NCI-H146 treated with DMSO at 0.1 percent for 48 hours (cell line): Measurements from ENCODE around the gene LZTS3.
"Not testable (repeated sequence)": the region's sequence is repeated elsewhere in the genome, so short reads cannot be mapped to it uniquely, and the experiment has no call there.

Experiments
- DNase-seq: peaks from one replicate; lab custom pipeline; 2025; ENCODE audit not compliant: unreplicated experiment; lab: John Stamatoyannopoulos, UW

LZTS3 gene

DNA sequence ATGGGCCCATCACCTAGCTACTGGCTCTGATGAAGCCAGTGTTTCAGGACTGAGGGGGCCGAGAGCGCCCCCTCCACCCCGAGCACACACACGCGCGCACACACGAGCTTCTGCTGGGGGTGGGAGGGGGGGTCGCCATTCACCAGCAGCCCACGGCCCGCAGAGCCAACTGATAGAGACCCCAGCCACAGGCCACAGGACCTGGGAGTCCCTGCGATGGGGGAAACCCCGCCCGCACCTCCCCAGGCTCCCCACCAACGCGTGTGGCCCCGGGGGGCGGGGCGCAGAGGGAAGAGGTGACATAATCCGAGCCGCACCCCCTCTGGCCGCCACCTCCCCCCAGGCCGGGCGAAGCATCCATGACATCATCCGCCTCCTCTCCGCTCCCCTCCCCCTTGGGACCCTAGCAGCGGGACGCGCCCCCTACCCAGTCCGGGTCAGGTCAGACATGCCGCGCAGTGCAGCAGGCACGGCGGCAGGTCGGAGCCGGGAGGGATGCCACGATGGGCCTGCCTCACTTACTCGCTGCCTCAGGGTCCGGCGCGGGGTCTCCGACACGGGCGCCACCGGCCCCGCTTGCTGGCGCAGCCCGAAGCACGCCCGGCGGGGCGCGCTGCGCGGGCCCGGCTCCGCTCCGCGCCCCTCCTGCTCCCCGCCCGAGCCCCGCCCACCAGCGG lies at the start of gene LZTS3:
Gene LZTS3, minus strand, starts transcription at position 617 of the 677 bp plus-strand sequence. CDS start 6,386 bp downstream, outside the sequence.
- DNase-seq = peak; percentile 67

DNA sequence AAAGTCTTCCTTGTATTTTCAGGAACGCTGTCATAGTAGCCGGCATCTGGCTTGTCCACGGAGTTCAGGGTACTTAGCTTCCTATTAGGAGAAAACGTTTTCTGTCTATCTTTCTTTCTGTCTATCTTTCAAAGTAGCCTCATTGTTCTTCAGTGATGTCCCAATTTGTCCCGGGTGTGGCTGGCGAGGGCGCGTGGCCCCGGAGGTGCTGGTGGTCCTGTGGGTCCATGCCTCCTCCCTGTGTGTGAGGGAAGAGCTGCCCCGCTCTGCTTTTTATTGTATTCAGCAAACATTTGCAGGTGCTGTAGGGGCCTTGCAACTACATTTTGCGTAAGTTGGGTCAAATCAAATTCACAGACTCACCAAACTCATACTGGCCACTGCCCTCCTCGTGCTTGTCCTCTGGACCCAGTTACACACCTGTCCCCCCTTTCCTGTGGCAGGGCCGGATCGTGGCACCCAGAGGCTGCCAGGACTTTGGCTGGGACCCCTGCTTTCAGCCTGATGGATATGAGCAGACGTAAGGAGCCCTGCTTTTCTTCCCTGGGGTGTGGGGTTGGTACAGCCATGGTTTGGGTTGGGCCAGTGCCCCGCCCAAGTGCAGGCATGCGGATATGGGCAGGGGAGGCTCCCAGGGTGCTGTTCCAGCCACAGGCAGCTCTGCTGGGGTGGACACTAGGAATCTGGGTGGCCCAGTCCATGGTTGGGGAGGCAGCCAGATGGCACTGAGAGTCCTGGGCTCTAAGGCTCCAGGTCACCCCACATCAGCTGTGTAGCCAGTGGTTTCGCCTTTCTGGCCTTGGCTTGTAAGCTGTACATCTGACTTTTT lies 48.3 kb upstream of the LZTS3 start:
- DNase-seq = no peak

DNA sequence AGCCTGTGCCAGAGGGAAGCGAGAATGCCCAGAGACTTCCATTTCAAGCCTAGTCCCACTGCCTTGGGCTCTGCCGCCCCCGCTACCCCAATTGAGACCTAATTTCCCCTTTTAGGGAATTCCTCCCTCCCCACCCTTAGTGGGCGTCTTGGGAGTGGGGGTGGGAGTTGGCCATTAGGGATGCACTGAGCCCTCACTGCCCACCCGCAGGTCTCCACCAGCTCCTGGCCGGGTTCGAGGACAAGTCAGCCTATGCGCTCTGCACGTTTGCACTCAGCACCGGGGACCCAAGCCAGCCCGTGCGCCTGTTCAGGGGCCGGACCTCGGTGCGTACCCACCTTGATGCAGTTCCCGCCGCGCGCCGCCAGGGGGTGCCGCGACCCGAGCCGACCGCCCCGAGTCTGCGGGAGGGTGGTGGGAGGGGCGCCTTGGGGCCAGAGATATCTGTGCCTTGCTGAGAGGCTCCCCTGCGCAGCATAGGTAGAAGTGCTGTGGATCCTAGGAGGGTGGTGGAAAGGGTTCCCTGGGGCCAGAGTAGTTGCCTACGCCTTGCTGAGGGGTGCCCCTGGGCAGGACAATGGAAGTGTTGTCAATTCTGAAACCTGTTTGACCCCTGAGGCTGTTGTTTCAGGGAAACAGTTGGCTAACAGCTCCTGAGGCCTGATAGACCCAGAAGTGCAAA lies 45.1 kb upstream of the LZTS3 start:
- no peak for DNase-seq

DNA sequence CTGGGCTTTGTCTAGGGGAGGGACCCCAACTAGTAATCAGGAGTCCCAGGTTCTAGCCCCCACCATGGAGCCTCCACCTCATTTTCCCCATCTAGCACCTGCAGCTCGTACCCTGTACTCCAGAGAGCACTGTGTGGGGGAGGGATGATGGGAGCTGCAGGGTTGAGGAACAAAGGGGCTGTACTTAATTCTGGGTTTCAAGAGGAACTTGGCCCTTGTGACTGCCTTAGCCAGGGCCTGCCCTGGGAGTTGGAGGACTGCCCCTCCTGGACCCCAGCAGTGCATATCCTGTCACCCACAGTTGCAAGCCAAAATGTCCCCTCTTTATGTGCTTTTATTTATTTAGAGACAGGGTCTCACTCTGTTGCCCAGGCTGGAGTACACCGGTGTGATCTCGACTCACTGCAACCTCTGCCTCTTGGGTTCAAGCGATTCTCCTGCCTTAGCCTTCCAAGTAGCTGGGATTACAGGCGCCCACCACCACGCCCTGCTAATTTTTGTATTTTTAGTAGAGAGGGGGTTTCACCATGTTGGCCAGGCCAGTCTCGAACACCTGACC lies 42.1 kb upstream of the LZTS3 start:
- not testable (repeated sequence) for DNase-seq

DNA sequence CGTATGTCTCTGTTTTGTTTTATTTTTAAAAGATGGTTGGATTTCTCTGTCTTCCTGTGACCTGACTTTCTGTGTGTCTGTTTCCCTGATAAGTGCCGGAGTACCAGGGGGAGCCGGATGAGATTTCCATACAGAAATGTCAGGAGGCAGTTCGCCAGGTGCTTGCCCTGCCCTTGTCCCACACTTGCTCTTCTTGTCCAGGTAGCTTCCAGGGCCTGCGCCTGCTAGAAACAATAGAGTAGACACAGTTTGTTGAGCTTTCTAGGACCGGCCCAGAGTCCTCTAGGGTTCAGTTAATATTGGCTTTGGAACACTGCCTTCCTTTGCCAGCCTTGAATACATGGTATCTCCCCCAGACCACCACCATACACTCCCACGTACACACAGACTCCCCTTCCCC lies 39.9 kb upstream of the LZTS3 start:
- no peak for DNase-seq

DNA sequence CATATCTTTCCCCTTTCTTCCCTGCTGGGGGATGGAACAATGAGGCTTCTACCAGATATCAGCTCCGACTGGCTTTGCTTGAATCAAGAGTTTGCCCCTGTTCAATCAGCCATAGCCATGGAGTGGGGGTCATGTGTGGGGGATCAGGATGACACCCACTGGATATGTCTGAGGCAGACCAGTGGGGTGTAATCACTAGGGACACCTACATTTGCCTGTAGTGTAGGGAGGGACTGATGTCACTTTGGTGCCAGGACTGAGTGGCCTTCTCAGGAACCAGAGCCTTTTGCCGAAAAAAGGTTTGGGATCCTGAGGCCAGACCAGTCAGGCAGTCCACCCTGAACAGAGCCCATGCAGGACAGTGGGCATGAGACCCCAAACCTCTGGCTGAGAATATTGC lies 37.0 kb upstream of the LZTS3 start:
- no peak for DNase-seq

DNA sequence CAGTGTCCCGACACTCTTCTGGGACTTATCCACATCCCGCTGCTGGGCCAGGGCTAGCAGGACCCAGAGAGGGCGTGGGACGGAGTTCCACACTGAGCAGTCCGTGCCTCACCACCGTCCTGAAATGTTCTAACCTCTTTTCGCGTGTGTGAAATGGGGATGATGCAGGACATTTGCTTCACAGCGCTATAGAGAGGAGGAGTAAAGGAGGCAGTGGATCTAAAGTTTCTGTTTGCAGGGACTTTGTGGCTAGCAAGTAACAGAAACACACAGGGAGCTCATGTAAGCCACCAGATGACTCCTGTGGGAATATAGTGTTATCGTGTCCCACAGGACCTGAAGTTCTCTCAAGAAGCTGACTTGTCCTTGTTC lies 36.6 kb upstream of the LZTS3 start:
- DNase-seq = no peak

DNA sequence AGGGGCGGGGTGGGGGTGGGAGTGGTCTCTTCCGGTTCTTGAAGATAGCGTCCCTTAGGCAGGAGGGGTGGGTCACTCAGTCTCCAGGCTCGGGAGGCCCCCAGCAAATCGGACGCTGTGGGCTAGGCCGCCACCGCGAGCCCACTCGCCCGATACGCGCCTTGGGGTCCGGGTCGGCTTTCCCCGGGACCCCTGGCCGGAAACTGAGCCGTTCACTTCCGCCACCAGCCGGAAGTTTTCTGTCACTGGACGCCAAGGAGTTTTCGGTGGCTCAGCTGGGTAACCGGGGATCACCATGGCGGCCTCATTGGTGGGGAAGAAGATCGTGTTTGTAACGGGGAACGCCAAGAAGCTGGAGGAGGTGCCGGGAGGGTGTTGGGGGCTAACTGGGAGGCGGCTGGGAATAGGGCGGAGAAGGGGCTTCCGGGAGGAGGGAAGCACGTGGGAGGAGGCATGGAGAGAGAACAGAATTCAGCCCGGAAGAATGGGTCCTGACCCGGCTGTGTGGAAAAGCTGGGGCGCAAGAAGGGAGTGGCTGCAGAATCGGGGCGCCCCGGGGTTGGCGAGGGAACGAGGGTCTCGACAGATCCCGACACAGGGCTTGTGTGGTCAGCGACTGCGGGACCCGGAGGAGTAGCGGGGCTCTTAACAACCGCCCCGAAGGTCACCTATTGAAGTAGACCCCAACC lies 36.1 kb upstream of the LZTS3 start, which contains the start of gene ITPA:
Gene ITPA, plus strand, starts transcription at position 242 of the 689 bp plus-strand sequence. Its CDS starts 54 bp downstream, at position 296.
- peak; percentile 45 for DNase-seq

DNA sequence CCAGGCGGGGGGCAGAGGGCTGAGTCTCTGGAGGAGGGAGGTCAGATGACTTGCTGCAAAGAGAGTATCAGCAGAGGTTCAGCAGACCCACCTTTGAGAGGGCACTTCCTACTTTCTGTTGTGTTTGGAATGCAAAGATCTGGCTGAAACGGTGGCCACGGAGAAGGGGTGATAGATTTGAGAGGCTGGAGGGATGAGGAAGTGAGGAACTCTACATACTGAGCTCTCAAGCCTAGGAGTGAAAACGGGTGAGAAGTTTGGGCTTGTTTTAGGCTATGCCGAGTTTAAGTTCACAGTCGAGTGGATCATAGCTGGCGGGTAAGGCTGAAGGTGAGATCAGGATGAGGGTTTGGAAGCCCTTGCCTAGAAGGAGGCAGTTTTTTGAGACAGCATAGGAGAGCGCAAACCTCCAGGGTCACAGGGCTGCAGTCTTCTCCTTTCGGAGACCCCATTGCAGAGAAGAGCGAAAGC lies 35.5 kb upstream of the LZTS3 start:
- no peak for DNase-seq

DNA sequence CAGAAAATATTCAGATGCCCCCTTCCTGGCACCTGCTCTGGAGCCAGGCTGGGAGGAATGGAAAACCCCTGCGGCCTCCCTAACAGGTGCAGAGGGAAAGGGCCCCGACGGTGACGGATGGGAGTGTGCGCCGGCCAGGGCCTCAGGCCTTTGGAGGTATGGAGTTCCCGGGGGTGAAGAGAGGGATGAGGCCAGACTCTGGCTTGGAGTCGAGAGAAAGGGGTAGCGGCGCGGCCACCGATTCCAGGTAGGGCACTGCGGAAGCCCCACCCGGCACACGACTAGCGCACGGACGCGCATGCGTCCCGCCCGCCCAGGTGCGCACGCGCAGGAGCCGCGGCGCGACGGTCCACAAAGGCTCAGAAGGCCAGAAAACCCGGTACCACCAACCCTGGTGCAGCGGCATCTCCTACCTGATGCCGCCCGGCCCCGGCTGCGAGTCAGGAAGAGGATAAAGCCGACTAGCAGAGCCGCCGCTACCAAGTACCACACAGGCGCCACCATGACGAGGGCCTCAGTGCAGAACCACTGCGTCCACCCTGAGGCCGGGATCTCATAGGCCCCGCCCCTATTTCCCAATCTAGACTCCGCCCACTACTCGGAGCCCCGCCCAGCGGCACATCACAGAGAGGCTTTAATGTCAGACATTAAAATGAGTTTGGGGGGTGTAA lies 30.9 kb upstream of the LZTS3 start, which contains the start of gene DDRGK1:
Gene DDRGK1, minus strand, starts transcription at position 559 of the 671 bp plus-strand sequence. Its CDS starts 55 bp downstream, at position 504.
- DNase-seq = peak; percentile 86

DNA sequence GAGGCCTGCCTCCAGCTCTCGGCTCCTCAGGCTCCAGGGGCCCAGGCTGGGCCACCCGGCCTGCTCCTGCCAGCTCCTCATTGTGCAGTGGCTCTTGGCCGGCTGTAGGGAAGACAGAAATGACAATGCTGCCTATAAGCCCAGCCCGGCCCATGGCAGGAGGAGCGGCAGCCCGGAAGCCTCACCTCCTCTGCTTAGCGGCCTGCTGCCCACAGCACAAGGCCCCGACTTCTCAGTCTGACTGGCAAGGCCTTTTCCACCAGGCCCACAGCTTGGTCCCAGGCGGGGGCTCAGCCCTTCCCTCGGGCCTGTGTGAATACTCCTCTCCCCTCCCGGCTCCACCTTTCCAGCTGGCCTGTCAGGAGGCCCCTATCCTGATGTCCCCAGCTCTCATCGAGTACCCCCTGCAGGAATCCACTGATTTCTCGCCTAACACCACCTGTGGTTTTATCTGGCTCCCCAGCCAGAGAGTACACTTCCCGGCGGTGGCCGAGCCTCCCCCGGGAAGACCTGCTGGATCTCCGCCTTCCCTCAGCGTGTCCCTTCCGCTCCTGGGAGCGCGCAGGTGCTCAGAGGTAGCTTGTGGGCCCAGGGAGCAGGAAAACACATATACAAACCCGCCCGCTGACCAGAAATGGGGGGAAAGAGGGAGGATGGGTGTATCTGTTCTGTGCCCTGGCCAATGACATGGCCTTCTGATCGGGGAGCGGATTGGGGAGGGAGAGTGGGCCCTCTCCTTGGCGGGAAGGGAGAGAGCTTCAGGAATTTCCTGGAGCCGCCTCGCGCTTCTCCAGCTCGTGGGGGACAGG lies 30.2 kb upstream of the LZTS3 start:
- peak; percentile 69 for DNase-seq

DNA sequence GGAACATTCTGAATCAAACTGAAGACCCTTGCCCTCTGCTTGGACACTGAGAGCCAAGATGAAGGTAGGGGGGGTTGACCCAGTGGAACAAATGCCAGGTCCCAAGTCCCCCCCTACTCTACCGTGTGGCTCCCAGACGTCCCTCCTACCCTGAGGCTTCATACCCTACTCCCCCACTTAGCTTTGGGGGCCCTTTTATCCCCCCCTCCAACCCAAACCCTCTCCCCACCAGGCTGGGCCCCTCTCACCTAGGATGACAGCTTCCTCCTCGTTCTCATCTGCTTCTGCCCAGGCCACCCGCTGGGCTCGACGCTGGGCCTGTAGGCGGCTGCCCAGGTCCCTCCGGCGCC lies 29.6 kb upstream of the LZTS3 start:
- no peak for DNase-seq

DNA sequence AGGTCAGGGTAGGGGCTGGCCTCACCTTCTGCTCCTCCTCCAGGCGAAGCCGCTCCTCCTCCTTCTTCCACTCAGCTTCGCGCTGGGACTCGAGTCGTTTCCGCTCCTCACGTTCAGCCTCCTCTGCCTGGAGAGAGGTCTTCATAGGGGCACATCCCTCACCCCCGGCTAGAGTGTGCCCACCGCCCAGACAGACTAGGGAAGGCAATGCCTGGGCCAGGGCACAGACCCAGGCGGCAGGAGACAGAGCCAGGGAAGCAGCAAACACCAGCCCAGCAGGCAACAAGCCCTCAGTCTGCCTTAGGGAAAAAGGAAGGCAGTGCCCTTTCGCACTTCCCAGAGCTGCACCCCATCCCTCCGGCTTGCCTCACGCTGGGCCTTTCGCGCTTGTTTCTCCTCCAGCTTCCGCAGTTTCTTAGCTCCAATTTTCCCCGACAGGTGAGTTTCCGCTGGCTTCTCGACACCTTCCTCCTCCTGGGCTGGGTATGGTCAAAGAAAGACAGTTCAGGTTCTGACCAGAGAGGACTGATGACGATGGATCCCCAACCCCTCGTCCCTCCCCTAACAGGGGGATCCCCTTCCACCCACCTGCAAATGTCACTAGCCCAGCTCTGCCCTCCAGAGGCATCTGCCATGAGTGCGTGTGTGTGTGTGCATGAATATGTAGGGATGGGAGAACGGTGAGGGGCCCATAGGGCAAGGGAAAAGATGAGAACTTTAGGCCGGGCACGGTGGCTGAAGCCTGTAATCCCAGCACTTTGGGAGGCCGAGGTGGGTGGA lies 26.8 kb upstream of the LZTS3 start:
- no peak for DNase-seq

DNA sequence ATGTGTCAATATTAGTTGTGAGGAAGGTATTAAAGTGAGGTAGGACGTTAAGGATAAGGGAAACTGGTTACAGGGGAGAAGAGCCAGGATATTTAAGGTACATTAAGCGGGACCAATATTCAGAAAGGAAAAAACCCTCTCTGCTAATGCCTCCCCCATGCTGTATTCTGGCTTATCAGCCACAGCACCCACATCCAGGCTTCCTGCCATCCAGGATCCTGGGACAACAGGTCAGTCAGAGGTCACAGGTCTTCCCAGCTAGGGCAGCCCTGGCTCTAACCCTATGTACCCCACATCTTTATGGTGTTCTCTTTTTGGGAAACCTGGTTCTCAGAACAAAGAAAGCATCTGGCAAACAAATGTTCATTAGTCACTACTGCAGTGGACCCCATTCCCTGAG lies 25.9 kb upstream of the LZTS3 start:
- no peak for DNase-seq

DNA sequence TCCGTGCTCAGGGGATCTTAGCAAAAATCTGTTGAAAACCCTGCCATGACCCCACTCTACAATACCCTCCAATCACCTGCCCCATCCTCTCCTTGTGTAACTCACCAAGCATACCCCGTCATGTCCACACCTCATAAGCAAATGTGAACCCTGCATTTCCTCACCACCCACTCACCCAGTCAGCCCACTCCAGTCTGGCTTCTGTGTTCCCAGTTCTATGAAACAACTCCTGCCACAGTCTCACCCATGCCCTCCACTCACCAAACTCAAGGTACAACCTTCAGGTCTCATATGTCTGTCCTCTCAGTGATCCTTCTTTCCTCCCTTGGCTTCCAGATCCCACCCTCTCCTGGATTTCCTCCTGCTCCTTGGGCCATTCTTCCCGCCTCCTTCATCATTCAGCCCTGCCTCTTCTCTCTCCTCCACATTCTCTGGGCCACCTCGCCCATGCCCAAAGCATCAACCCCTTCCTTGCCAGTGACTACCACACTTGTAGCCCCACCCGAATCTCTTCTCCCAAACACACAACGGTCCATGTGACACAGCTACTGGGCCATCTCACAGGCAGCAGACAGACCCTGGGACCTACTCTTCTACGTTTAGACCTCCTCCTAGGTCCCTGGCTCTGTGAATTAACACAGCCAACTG lies 22.4 kb upstream of the LZTS3 start:
- DNase-seq = no peak

DNA sequence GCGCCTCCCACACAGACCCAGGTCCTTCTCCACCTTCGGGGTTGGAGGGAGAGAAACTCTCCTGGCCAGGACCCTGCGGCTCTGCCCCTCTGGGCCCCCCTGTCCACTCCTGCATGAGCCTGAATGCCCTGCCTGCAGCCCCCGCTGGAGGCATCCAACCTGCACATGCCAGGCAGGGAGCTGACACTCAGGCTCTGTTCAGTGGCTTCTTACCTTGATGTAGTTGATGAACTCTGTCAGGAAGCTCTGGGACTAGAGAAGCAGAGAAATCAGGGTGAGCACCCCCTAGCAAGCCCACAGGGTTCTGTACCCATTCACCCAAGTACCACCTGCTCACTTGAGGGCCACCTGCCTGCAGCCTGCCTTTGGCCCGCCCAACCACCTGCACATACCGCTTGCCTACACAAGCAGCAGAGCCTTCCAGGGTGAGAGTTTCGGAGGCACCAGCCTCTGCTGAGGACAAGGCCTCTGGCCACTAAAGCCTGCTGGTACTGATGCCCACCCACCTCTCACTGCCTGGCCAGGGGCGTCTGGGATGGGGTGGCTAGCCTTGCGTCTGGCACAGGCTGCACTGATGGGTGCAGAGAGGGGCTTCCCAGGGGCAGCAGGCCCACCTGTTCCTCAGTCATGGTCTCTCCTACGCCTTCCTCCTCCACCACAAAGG lies 21.4 kb upstream of the LZTS3 start:
- no peak for DNase-seq

DNA sequence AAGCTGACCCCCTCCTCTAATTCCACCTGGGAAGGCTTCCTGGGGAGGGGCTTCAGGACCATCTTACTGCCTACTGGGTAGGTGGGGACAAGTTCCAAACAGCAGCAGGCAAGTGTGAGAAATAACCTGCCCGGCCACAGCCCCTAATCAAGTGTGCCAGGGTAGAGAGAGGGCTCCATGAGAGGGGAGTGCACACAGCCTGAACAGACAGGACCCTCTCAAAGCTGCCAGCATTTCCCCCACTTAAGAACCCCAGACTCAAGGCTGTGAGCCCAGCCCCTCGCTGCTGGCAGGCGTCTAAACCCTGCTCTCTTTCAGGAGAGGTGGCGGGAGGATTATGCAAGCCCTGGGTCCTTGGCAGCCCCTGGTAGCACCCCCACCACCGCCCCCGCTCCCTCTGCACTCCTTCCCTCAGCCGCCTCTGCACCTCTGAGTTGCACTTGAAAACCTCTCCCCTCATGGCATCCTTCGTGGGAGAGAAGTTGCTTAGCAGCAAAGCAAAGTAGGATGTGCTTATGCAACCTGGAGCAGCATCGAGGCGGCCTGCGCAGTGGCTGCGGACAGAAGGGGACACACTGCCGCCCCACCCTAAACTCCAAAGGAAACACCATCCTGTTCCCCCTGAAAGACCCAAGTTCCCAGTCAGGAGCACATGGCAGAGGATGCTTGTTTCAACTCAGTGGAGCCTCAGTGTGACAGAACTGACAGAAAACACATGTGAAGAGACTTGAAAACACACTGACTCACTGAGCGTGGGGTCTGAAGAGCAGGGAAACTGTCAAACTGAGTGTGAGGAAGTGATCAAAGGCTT lies 20.7 kb upstream of the LZTS3 start:
- no peak for DNase-seq
